ENCODE data around the gene ZMYND12. TPM values are rescaled to one million over a fixed set of nuclear protein-coding genes. Genes with fewer than 3 reads are reported as not detected.
A peak's percentile ranks its signal among the peaks of the same experiment; 100 is the strongest.

ZMYND12 gene
- total RNA-seq, 6 experiments from 2014 or later, result 0.20 TPM; not detected in 5

GRCh38 chr1:42469727-42470126 is 13.9 kb upstream of the ZMYND12 start:
- H3K4me3 Mint-ChIP-seq, result no peak overlapping the region
- H3K4me1 Mint-ChIP-seq (ENCODE audit: low read depth), result no peaks in the 10 kb centered on the region
- no peak overlapping the region for H3K27ac Mint-ChIP-seq
- H3K9me3 Mint-ChIP-seq, result no peaks in the 10 kb centered on the region
- no peak for DNase-seq
- H3K36me3 Mint-ChIP-seq (ENCODE audit: low read depth), result no peaks in the 10 kb centered on the region
- no peak for TF ChIP-seq CTCF (IDR thresholded peaks at IDR 0.05)
- H3K27me3 Mint-ChIP-seq (ENCODE audit: insufficient read depth), result peaks cover 4% of the 10 kb centered on the region

- Mint-ChIP-seq H3K36me3 (ENCODE audit: low read depth) (no peaks in the 10 kb centered on the region), H3K4me3 (no peak overlapping the region), H3K4me1 (ENCODE audit: low read depth) (peaks cover 21% of the 10 kb centered on the region), H3K27ac (no peak overlapping the region), H3K9me3 (no peaks in the 10 kb centered on the region), H3K27me3 (ENCODE audit: insufficient read depth) (peaks cover 9% of the 10 kb centered on the region)
- TF ChIP-seq CTCF (IDR thresholded peaks at IDR 0.05), result no peak
- DNase-seq, result no peak
Measured at GRCh38 chr1:42466030-42466429, 10.2 kb upstream of the ZMYND12 start.

- Mint-ChIP-seq H3K4me1 (ENCODE audit: low read depth) (peaks cover 21% of the 10 kb centered on the region), H3K27ac (peak overlapping the region; percentile 82), H3K9me3 (no peaks in the 10 kb centered on the region), H3K4me3 (peak overlapping the region; percentile 92), H3K27me3 (ENCODE audit: insufficient read depth) (peaks cover 9% of the 10 kb centered on the region), H3K36me3 (ENCODE audit: low read depth) (0 out of 2 replicates have a peak, but pooled peaks cover 5% of the 10 kb centered on the region)
- no peak for TF ChIP-seq CTCF (IDR thresholded peaks at IDR 0.05)
- no peak for DNase-seq
Measured at GRCh38 chr1:42463921-42464320, 8.1 kb upstream of the ZMYND12 start.

GRCh38 chr1:42462828-42463763 is 7.3 kb upstream of the ZMYND12 start, which contains the start of gene CCDC30:
Gene CCDC30, plus strand, starts transcription at chr1:42463286. Its CDS starts 17,266 bp downstream, at chr1:42480552.
- DNase-seq, result peak; percentile 99
- H3K4me1 Mint-ChIP-seq (ENCODE audit: low read depth), result peaks cover 21% of the 10 kb centered on the region
- peak within 1 kb of the TSS; percentile 92 for H3K4me3 Mint-ChIP-seq

GRCh38 chr1:42461196-42461595 is 5.4 kb upstream of the ZMYND12 start:
- H3K36me3 Mint-ChIP-seq (ENCODE audit: low read depth), result peaks cover 11% of the 10 kb centered on the region
- no peaks in the 10 kb centered on the region for H3K9me3 Mint-ChIP-seq

More at GRCh38 chr1:42462828-42463763, 7.3 kb upstream of the ZMYND12 start, which contains the start of gene CCDC30:
- Mint-ChIP-seq H3K27me3 (ENCODE audit: insufficient read depth) (peaks cover 9% of the 10 kb centered on the region), H3K27ac (peak within 1 kb of the TSS; percentile 92), H3K36me3 (ENCODE audit: low read depth) (0 out of 2 replicates have a peak, but pooled peaks cover 5% of the 10 kb centered on the region), H3K9me3 (no peaks in the 10 kb centered on the region)
- TF ChIP-seq CTCF (IDR thresholded peaks at IDR 0.05), result no peak

More at GRCh38 chr1:42461196-42461595, 5.4 kb upstream of the ZMYND12 start:
- no peak for TF ChIP-seq CTCF (IDR thresholded peaks at IDR 0.05)
- H3K27me3 Mint-ChIP-seq (ENCODE audit: insufficient read depth), result peaks cover 5% of the 10 kb centered on the region
- H3K4me3 Mint-ChIP-seq, result no peak overlapping the region
- no peak overlapping the region for H3K27ac Mint-ChIP-seq
- DNase-seq, result no peak
- peaks cover 30% of the 10 kb centered on the region for H3K4me1 Mint-ChIP-seq (ENCODE audit: low read depth)
